COLO668 (cell line): Measurements from ENCODE around the gene FAM186B.
A peak's percentile ranks its signal among the peaks of the same experiment; 100 is the strongest.

Source experiments
- DNase-seq: peaks from one replicate; lab custom pipeline; 2025; ENCODE audit not compliant: unreplicated experiment; lab: John Stamatoyannopoulos, UW

Gene FAM186B

DNA sequence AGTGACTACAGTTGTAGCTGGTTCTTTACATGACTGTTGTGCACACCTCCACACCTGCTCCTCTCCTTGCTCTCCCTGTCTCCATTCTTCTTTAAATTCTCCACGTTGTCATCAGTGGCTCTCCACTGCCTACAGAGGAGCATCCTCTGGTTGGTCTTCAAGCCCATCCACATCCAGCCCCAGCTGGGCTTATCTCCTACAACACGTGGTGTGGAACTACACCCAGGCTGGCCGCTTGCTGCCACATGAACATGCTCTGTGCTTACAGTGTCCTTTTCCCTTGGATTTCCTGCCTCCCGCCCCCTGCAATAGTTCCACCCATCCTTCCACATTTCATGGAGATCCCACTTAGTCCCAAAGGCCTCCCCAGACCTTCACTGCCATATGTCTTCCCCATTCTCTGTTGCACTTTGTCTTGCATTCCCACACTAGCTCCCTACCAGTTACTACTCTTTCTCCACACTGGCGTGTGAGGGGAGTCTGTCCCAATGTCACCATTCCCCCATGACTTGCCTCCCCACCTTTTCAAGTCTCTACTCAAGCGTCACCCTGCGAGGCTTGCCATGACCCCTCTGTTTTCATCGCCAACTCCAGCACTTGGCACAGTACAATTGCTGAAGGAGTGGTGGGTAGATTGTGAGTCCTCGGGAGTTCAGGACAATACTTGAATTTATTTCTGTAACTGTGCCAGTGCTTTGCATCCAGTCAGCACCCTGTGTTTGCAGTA is 27.7 kb downstream of the FAM186B start:
- DNase-seq, result no peak

DNA sequence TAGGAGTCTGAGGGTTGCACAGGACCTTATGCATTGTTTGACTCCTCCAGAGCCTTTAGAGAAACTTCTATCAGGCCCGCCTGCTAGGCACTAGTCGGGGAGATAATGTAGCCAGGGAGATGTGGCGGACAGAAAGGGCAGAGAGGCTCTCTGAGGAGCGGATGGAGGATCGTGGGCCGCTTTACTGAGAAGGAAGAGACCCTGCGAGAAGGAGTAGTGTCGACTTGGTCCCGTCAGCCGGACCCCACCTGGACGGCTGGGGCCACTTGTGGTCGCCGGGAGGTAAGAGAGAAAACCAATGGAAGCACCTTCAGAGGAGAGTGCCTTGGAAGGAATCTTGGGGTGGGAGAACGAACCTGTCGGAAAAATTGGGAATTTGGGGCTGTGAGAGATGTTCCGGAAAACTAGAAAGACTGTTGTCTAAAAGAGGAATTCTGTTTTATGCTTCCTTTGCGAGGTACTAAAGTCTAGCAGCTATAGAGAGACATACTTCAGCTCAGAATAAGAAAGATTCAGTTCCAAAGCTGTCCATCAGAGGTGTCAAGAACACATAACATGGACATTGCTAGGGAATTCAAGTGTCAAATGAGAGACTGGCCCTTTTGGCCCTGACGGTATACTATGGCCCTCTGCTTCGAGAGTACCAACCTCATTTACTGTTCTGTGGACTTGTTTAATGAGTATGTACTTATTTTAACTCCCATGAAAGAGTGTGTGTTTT is 36.8 kb downstream of the FAM186B start:
- DNase-seq, result no peak

DNA sequence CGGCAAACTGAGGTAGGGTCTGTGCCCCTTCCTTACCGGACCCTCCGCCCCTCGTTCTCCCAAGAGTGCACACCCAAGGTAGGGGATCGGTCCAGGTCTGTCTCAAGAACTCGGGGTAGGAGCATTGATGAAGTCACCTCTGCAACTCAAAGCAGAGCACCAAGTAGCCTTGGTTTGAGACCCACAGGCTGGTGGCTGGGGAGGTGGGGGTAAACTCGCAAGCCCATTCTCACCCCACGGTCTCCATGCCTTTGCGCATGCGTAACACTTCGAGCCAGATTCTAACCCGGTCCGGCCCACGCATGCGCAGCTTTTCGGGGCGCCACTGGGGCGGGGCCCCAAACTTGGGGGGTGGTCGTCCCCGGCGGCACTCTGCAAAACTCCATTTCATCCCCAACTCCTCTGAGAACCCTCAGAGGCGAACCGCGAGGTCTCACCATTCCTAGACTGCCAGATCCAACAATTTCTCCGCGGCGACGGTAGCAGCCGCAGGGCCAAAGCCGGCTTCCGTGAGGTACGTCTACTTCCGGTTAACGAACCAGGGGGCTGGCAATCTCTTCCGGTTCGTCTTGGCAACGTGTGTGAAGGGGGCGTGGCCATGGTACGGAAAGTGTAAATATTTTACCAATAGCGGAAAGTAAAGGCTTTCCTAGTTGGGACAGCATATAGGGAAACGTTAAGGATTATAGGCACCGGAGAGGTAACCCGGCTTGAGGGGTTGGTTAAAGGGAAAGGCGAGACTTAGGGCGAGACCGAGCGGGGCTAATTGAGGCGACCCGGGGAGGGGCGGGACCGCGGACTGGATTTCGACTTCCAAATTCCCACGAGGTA is 37.6 kb downstream of the FAM186B start, which contains the start of gene MCRS1:
TSS of gene MCRS1 (minus strand) at position 532 of the 831 bp plus-strand sequence. CDS start 1,411 bp downstream, outside the sequence.
- peak; percentile 80 for DNase-seq

DNA sequence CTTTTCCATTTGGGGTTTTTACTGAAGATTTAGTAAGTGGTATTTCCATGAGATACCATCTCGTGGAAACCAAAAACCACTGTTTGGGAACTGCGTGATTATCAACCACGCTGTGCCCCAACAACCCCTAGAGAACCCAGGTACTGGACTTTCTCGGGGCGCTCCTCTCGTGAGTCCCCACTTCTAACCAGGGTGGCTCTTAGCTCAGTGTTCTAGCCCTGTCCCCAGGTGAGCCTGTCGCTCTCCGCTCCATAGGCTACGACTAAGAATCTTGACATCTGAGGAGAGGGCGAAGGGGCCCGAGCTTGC is 38.2 kb downstream of the FAM186B start:
- DNase-seq, result no peak

DNA sequence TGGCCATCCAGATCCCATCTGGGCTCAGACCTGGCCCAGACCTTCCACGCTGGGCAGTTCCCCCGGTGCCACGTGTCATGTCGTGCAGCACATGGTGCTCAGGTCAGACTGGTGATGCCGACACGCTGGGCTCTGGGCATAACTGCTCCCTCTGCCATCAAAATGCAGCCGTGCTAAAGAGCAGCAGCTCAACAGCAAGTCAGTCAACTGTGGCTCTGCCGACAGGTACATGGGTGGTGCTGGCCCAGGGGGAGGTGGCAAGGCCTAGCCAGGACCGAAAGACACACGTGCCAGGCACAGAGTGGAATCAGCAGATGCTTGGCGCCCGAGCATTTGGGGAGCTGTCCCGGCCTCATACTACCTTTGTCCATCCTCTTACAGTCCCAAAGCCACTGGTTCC is 39.1 kb downstream of the FAM186B start:
- DNase-seq, result no peak

DNA sequence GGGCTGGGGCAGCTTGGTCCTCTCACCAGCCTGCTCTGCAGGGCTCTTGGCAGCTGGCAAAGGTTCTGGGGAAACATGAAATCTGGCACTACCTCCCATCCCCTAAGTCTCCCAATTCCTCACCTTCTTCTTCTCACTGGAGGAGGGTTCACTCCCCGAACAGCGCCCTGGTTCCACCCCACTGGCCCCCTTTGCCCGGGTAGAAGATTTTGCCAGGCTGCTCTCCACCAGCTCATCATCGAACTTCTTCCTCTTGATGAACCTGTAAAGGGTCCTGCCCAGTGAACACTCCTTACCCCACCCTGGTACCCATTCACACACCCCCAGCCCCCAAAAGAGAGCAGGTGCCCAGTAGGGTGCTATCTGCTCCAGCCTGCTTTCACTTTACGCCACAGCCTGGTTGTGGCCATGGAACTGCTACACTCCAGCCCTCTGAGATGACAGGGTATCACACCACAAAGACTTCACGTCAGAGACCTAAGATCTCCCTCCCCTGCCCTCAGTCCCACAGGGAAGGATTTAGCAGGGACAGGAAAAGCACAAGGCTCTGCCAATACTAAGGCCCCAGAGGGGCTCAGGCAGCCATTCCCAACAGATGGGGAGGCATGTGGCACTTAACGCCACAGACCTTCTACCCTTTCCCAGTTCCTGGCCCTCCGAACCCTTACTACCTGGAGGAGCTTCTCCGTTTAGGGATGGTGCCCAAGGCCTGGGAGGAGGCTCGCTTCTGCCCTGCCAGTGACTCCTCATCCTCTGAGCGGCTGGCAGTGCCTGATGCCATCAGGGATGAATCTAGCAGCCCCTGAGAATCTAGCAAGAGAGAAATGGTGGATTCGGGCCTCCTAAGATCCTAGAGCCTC is 39.8 kb downstream of the FAM186B start:
- no peak for DNase-seq

DNA sequence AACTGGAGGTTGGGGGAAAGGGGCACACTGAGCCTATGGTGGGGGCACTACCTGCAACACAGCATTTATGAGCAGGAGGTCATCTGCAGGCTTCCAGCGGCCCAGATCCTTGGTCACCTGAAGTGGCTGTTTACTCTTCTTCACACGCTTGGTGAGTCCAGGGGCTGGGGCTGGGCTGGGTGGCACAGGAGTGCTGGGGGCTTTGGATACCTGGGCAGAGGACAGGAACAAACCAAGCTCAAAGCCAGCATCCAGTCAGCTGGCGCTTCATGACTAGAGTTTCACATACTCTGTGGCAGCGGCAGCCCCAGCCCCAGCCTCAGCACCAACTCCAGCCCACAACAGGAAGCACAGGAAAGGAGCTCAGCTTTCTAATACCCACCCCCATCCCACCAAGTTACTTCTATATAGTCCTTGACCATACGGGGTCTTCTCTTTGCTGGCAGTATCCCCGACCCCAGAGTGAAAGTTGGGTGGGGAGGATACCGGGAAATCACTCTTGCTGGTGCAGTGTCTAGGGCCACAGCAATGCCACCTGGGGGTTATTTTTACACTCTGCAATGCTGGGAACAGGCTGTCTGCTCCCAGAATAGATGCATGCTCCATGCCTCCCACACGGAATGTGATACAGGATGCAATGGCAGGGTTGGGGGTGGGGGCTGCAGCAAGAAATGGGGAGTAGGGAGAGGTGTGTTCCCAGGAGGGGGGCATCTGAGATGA is 40.6 kb downstream of the FAM186B start:
- DNase-seq, result no peak

DNA sequence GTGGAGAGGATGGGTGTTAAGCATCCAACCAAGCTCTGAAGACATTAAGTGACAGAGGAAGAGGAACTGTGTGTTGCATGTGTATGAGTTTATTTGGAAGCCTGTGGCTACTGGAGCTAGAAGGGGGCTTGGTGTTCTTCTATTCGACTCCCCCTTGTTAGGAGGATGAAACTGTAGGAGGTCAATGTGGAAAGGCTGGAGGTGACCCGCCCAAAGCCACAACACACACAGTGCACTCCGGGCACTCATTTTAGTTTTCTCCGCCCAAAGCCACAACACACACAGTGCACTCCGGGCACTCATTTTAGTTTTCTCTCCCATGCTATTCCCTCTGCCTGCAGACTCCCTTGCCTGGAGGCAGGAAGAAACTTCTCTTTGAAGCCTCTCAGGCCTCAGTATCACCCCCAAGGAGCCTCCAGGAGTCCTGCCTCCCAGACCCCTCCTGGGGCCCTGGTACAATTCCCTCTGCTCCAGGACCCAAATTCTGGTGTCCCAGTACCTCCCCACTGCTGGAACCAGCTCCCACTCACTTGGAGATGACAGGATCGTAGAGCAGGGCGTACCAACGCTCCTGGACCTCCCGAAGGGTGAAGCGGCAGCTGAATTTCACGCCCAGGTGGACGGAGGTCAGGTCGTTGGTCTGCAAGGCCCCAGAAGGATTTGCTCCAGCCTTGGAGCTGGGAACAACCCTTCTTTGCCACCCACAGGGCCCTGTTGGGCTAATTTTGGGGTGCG is 41.3 kb downstream of the FAM186B start:
- no peak for DNase-seq

DNA sequence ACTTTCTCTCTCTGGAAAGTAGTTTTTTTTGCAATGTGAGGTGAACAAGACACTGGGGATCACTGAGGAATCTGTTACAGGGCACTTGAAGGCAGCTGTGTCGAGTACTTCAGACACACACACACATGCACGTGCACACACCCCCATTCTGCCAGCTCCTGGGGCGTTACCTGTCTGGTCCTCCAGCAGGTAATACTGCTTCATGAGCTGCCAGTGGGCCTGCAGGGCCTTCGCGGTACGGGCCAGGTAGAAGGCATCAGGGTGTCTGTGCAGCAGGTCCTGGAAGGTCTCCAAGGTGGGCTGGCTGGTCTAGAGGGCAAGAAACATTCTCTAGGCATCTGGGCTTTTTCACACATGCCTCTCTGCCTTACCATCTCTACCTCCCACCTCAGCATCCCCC is 42.6 kb downstream of the FAM186B start:
- DNase-seq, result no peak

DNA sequence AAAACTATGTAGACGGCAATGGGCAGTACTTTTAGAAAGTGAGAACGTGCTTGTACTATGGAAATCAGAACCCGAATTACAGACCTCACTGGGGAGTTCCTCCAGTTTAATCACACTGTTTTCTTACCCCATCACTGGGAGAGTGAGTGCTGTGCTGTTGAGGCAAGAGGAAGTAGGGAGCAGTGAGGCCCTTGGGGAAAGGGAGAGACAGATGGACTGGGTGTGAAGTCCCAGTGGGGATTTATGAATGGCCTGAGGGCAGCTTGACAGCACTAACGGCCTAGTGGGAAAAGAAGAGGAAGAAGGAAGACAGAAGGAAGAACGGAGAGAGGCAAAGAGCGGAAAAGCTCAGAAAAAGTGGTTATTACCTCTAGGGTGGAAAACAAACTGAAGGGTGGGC is 43.2 kb downstream of the FAM186B start:
- no peak for DNase-seq

DNA sequence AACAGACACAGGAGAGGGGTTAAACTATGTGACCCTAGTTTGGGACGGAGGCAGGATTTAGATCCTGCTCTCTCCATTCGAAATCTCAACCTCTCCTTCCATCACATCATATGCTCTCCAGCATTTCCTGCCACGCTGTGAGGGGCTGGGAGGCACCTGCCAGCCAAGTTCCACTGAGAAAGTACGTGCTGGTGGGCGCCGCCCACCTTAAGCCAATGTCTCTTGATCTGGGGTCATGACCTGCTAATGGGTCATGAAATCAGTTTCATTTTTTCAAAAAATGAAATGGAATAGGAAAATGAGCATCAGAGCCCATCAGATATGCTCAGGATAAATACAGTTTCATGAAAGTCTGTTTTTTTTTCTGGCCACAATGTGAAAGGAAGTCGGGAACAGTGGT is 44.7 kb downstream of the FAM186B start:
- DNase-seq, result no peak

DNA sequence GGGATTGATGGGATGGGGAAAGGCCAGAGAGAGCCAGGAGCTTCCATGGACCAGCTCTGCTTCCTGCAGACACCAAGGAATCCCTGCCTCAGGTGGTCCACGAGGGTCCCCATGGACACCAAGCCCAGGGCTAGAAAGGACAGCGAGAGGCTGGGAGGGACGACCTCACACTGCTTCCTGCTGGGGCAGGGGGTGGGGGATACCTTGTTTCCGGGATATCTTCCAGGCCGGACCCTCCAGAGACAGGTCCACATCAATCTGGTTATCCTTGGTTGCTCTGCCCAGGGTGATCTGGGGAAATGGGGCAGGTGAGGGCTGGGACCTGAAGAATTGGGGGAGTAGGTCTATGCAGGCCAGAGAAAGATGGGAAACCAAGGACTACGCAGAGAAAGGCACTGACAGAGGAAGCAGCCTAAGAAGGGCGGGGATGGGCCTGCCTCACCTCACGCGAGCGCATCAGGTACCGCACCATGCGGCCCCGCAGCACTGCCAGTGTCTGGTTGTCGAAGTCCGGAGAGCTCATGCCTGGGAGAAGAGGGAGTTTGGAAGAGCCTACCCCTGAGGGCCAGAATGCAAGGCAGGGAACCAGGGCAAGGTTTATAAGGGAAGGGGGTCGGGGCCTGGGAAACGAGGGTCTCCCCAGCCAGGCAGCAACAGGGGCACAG is 46.3 kb downstream of the FAM186B start:
- DNase-seq, result no peak

DNA sequence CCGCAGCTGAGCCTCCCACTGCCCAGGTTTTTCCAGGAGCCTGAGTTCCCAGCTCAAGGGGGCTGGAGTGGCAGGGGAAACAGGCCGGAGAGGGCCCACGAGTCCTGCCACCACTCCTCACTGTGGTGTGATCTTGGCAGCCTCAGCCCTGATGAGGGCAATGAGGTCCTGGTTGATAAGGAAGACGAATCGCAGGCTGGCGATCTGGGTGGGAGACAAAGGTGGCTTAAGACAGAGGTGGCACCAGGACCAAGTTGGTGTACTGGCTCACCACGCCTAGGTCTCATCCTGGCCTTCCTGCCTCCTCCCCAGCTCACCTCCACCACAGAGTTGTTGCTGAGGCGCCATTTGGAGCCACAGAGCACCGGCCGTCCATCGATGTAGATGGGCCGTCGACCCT is 46.9 kb downstream of the FAM186B start:
- DNase-seq, result no peak

DNA sequence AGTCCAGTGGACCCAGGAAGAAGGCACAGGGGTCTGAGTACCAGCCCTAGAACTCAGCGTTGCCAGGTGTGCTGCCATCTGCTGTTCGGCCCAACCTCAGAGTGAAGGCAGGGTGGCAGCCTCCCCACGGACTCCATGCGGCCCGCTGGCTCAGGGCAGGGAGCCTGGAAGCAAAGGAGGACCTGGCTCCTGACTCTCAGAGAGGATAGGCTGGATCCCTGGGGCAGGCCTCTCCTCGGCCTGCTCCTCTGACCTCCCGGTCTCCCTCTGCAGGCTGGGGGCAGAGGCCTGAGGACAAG is 47.6 kb downstream of the FAM186B start:
- DNase-seq, result no peak

DNA sequence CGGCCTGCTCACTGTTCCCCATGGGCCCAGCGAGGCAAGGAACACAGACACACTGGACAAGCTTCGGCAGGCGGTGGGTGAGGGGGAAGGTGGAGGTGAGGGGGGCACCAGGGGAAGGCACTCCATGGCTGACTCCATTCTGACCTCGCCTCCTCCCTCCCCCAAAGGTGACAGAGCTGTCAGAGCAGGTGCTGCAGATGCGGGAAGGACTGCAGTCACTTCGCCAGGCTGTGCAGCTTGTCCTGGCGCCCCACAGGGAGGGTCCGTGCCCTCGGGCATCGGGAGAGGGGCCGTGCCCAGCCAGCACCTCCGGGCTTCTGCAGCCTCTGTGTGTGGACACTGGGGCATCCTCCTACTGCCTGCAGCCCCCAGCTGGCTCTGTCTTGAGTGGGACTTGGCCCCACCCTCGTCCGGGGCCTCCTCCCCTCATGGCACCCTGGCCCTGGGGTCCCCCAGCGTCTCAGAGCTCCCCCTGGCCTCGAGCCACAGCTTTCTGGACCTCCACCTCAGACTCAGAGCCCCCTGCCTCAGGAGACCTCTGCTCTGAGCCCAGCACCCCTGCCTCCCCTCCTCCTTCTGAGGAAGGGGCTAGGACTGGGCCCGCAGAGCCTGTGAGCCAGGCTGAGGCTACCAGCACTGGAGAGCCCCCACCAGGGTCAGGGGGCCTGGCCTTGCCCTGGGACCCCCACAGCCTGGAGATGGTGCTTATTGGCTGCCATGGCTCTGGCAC is 48.1 kb downstream of the FAM186B start:
- DNase-seq, result no peak

DNA sequence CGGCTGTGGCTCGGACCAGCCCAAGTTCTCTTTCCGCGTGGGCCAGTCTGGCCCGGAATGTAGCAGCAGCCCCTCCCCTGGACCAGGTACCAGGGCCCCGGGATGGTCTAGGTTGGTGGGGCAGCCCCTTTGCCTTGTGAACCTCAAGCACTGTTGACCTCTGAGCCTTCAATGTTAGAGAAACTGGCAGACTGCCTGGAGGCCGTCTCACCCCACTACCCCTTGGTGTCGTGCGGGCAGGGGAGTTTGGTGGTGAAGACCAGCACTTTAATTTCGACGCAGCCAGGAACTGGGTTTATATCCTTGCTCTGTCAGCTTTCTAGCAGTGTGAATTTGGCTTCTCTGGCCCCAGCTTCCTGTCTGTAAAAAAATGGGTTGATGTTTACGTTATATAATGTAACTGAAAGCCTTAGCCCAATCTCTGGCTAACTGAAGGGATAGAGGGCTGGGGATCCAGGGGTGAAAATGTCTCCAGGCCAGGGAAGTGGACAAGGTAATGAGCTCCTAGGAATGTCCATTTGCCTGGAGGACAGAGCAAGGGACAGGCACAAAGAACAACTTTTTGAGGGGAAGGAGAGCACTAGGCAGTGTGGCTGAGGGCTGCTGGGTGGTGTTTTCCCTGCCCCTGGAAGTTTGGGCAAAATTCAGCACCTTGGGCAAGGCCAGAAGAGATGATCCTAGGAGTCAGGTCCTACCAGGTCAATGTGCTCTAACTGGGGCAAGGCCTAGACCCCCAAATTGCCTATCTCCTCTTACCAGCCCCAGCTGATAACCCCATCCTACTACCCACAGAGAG is 48.9 kb downstream of the FAM186B start:
- no peak for DNase-seq

DNA sequence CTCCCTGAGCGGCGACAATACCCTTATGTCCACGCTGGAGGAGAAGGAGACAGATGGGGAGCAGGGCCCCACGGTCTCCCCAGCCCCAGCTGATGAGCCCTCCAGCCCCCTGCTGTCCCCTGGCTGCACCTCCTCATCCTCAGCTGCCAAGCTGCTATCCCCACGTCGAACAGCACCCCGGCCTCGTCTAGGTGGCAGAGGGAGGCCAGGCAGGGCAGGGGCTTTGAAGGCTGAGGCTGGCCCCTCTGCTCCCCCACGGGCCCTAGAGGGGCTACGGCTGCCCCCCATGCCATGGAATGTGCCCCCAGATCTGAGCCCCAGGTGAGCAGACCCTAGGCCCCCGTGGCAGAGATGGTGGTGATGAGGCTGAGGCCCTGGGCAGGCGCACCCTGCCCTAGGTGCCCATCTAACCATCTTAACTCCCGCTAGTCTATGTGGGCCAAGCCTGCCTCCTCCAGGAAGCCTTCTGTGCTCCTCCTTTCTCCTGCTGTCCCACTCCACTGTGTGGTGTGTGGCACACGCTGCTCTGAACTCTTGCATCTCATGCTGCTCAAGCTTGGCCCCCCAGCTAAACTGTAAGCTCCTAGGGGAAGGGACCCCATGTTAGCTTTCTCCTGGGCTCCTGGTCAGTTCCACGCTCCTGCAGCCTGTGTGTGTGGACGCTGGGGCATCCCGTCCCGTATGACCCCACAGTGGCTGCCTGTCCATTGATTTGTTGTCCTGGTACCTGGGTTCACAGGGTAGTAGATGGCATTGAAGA is 49.6 kb downstream of the FAM186B start:
- DNase-seq, result no peak
